ENCODE measurements around the gene OR2V1. TPM values are rescaled to one million over a fixed set of nuclear protein-coding genes. Genes with fewer than 3 reads are reported as not detected.

OR2V1 gene
- total RNA-seq, 6 experiments from 2014 or later = not detected

DNA sequence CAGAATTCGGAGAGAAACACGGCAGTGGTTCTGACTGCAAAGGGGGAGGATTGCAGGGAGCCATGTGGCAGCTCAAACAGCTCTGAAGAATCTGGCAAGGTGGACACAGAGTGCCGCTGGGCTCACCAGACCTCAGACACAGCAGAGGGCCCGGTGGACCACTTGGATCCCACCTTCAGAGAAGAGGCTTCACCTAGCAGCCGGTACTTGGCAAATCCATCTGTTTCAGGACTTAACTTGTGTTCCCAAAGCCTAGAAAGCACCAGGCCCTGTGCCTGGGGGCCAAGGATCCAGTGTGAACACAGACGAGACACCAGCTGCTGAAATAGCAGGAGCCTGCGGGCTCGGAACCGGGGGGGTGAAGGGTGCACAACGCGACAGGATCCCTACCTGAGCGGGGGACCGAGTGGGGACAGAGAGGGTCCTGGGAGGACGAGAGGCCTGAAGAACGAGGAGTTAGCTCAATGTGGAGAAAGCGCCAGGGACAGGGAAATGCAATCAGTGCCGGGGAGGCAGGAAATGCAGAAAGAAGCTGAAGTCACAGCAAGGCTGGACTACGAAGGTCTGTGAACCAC lies 46.3 kb downstream of the OR2V1 start:
- no peaks in the 10 kb centered on the region for H3K36me3 ChIP-seq
- DNase-seq (no peak), ATAC-seq (no peak)
- no peak for TF ChIP-seq POLR2A (IDR thresholded peaks at IDR 0.05)
- TF ChIP-seq, protein P1, sequence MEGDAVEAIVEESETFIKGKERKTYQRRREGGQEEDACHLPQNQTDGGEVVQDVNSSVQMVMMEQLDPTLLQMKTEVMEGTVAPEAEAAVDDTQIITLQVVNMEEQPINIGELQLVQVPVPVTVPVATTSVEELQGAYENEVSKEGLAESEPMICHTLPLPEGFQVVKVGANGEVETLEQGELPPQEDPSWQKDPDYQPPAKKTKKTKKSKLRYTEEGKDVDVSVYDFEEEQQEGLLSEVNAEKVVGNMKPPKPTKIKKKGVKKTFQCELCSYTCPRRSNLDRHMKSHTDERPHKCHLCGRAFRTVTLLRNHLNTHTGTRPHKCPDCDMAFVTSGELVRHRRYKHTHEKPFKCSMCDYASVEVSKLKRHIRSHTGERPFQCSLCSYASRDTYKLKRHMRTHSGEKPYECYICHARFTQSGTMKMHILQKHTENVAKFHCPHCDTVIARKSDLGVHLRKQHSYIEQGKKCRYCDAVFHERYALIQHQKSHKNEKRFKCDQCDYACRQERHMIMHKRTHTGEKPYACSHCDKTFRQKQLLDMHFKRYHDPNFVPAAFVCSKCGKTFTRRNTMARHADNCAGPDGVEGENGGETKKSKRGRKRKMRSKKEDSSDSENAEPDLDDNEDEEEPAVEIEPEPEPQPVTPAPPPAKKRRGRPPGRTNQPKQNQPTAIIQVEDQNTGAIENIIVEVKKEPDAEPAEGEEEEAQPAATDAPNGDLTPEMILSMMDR (IDR thresholded peaks at IDR 0.05) = no peak
- H3K4me3 ChIP-seq = no peak overlapping the region
- intact Hi-C loops (cut with DNase I) = no loop called here
- peaks cover 0 to 5% of the 10 kb centered on the region in 2 donors for H3K27me3 ChIP-seq
- 61% methylated on average over 15 of the region's 18 CpGs for WGBS (ENCODE audit: insufficient coverage, low coverage, low lambda C conversion rate, missing lambda C conversion rate)
- no peak overlapping the region for H3K27ac ChIP-seq
- no peaks in the 10 kb centered on the region for H3K9me3 ChIP-seq
- H3K4me1 ChIP-seq = no peaks in the 10 kb centered on the region

DNA sequence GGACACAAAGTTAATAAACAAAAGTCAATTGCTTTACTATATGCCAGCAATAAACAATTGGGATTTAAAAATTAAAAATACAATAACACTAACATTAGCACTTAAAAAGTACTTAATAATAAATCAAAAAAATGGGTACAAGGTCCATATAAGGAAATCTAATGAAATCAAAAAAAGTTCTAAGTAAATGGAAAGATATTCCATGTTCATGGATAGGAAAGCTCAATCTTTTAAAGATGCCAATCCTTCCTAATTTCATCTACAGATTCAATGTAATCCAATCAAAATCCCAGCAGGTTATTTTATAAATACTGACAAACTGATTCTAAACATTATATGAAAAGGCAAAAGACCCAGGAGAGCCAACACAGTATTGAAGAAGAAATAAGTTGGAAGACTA lies 49.0 kb downstream of the OR2V1 start:
- TF ChIP-seq, protein P1 (IDR thresholded peaks at IDR 0.05) = no peak
- no peak for TF ChIP-seq POLR2A (IDR thresholded peaks at IDR 0.05)
- Histone ChIP-seq H3K4me3 (no peak overlapping the region), H3K36me3 (no peaks in the 10 kb centered on the region), H3K4me1 (no peaks in the 10 kb centered on the region), H3K9me3 (no peaks in the 10 kb centered on the region), H3K27me3 (peaks cover 0 to 5% of the 10 kb centered on the region in 2 donors), H3K27ac (no peak overlapping the region)
- intact Hi-C loops (cut with DNase I) = no loop called here
- DNase-seq (no peak), ATAC-seq (no peak)

DNA sequence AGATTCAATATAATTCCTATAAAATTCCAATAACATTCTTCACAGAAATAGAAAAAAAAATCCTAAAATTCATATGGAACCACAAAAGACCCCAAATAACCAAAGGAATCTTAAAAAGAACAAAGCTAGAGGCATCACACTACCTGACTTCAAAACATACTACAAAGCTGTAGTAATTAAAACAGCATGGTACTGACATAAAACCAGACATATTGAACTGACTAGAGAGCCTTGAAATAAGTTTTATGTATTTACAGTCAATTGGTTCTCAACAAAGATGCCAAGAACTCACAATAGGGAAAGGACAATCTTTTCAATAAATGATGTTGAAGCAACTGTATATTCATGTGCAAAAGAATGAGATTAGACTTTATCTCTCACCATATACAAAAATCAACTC lies 54.0 kb downstream of the OR2V1 start:
- Histone ChIP-seq H3K27ac (no peak overlapping the region), H3K4me3 (no peak overlapping the region), H3K9me3 (no peaks in the 10 kb centered on the region), H3K4me1 (no peaks in the 10 kb centered on the region), H3K27me3 (peaks cover 0 to 5% of the 10 kb centered on the region in 2 donors), H3K36me3 (no peaks in the 10 kb centered on the region)
- DNase-seq (no peak), ATAC-seq (no peak)
- intact Hi-C loops (cut with DNase I) = no loop called here
- no peak for TF ChIP-seq POLR2A (IDR thresholded peaks at IDR 0.05)
- TF ChIP-seq, protein P1 (IDR thresholded peaks at IDR 0.05) = no peak

Other genes with a start within 250 kb of the OR2V1 start
- under 1 TPM; 0.18 to 0.93 (median 0.32) TPM for gene BTNL8, start 232.0 kb downstream of the OR2V1 start, total RNA-seq
- gene BTNL3, start 142.3 kb downstream of the OR2V1 start, total RNA-seq = not detected
- 10 to 100 TPM in 1 of 6 experiments, 1 to 10 TPM in 5; 5.3 to 11.6 (median 7.8) TPM for gene BTNL9, start 90.9 kb downstream of the OR2V1 start, total RNA-seq
- not detected for gene OR2V2, start 16.4 kb upstream of the OR2V1 start, total RNA-seq
- gene TRIM7, start 74.0 kb upstream of the OR2V1 start, total RNA-seq = 1 to 10 TPM in 1 of 6 experiments, under 1 TPM in 4, not detected in 1; 0.07 to 1.4 (median 0.26) TPM
- 10 to 100 TPM in 4 of 6 experiments, 1 to 10 TPM in 2; 7.3 to 20.6 (median 15.9) TPM for gene TRIM41, start 92.1 kb upstream of the OR2V1 start, total RNA-seq
- gene RACK1, start 112.7 kb upstream of the OR2V1 start, total RNA-seq = 1,000 to 10,000 TPM in 2 of 6 experiments, 100 to 1,000 TPM in 4; 470 to 1,156 (median 552) TPM
- 1 to 10 TPM; 2.8 to 6.5 (median 4.6) TPM for gene TRIM52, start 130.0 kb upstream of the OR2V1 start, total RNA-seq
- under 1 TPM in 1 of 6 experiments, not detected in 5; 0.61 TPM for gene OR4F3, start 236.1 kb upstream of the OR2V1 start, total RNA-seq